Measurements from ENCODE around the gene WDR54.

WDR54 gene

DNA sequence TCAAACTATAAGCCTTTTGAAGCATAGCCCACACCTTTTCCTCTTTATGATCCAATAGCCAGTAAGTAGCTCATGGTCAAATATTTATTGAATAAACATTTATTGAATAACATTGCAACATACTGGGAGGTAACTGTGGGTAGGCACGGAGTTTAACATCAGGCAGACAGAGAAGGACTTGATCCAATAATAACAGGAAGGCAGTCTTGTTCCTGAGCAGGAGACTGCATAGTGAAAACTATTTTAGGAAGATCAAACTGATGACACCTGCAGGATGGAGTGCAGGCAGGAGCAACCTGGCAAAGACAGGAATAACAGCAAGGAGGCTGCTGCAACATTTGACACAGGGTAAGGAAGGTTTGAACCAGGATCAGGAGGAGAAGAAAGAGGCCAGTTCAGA, 38.3 kb upstream of the WDR54 start:
- Histone ChIP-seq H3K9ac (ENCODE audit: low read depth in 1 of 2, low read length in 2 of 2) (no peak overlapping the region), H3K27me3 (ENCODE audit: control insufficient read depth in 1 of 2, insufficient read depth in 2 of 2, low read length in 2 of 2) (no peaks in the 10 kb centered on the region), H3K27ac (ENCODE audit: low read depth, low read length) (no peak overlapping the region), H3K36me3 (ENCODE audit: control insufficient read depth in 1 of 2, insufficient read depth in 2 of 2, low read length in 2 of 2) (peaks cover 0 to 18% of the 10 kb centered on the region in 2 donors), H3K4me1 (ENCODE audit: control insufficient read depth in 1 of 2, insufficient read depth in 2 of 2, low read length in 2 of 2) (peaks cover 14 to 18% of the 10 kb centered on the region in 2 donors), H3K9me3 (ENCODE audit: control insufficient read depth in 1 of 2, low read length in 2 of 2) (no peaks in the 10 kb centered on the region), H3K4me3 (ENCODE audit: low read depth in 1 of 2, low read length in 2 of 2) (no peak overlapping the region)

DNA sequence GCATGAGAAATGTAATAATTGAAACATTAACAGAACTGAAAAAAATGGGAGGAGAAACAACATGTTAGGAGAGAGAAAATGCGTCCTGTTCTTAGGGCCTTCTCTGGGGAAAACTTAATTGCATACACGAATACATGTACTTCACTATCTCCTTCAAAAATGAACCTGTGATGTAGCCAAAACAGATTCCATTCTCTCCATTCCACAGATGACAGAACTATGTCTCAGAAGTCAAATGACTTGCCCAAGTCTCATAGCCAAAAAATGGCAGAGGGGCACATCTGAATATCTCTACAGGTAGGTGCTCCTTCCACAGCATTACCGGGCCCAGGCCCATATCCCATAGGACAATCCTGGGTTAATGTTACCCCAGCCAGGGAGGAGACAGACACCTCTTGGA, 37.5 kb upstream of the WDR54 start:
- Histone ChIP-seq H3K4me3 (ENCODE audit: low read depth in 1 of 2, low read length in 2 of 2) (no peak overlapping the region), H3K36me3 (ENCODE audit: control insufficient read depth in 1 of 2, insufficient read depth in 2 of 2, low read length in 2 of 2) (peaks cover 0 to 18% of the 10 kb centered on the region in 2 donors), H3K9ac (ENCODE audit: low read depth in 1 of 2, low read length in 2 of 2) (no peak overlapping the region), H3K27ac (ENCODE audit: low read depth, low read length) (no peak overlapping the region), H3K27me3 (ENCODE audit: control insufficient read depth in 1 of 2, insufficient read depth in 2 of 2, low read length in 2 of 2) (no peaks in the 10 kb centered on the region), H3K9me3 (ENCODE audit: control insufficient read depth in 1 of 2, low read length in 2 of 2) (no peaks in the 10 kb centered on the region), H3K4me1 (ENCODE audit: control insufficient read depth in 1 of 2, insufficient read depth in 2 of 2, low read length in 2 of 2) (peaks cover 18% of the 10 kb centered on the region in 2 donors)

DNA sequence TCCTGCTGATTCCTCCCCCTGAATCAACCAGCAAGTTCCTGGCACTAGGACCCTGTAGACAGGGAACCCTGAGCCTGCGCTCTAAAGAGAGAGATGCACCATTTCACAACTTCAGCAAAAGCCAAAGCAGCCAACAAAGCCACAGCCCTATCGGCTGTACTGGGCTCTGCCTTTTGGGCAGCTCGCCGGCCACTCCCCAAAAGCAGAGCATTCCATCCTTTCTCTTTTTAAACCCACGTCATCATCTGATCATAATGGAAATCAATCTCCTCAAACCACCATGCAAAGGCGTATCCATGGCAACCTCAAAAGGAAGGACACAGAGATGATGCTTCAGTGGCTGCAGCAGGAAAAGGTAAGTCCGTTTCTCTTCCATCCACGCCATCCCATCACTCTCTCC, 36.1 kb upstream of the WDR54 start:
- Histone ChIP-seq H3K4me1 (ENCODE audit: control insufficient read depth in 1 of 2, insufficient read depth in 2 of 2, low read length in 2 of 2) (peaks cover 16 to 23% of the 10 kb centered on the region in 2 donors), H3K9ac (ENCODE audit: low read depth in 1 of 2, low read length in 2 of 2) (no peak overlapping the region), H3K4me3 (ENCODE audit: low read depth in 1 of 2, low read length in 2 of 2) (no peak overlapping the region)

DNA sequence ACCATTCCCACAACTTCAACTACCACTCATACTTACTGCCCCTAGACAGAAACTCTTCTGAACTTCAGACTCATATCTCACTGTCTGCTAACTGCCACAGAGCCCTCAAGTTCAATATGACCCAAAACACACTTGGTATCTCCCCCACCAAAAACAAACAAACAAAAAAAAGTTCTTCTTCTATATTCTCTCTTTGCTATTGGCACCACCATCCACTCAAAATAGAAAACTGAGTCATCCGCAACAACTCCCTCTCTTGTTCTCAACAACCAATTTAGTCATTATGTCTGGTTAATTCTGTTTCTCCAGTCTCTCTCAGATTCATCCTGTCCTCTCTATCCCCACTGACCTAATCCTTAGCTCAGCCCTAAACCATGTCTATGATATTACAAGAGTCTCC, 34.2 kb upstream of the WDR54 start:
- Histone ChIP-seq H3K27ac (ENCODE audit: low read depth, low read length) (no peak overlapping the region), H3K36me3 (ENCODE audit: control insufficient read depth in 1 of 2, insufficient read depth in 2 of 2, low read length in 2 of 2) (peaks cover 0 to 18% of the 10 kb centered on the region in 2 donors), H3K4me3 (ENCODE audit: low read depth in 1 of 2, low read length in 2 of 2) (no peak overlapping the region), H3K4me1 (ENCODE audit: control insufficient read depth in 1 of 2, insufficient read depth in 2 of 2, low read length in 2 of 2) (peaks cover 20 to 22% of the 10 kb centered on the region in 2 donors), H3K27me3 (ENCODE audit: control insufficient read depth in 1 of 2, insufficient read depth in 2 of 2, low read length in 2 of 2) (no peaks in the 10 kb centered on the region), H3K9ac (ENCODE audit: low read depth in 1 of 2, low read length in 2 of 2) (no peak overlapping the region), H3K9me3 (ENCODE audit: control insufficient read depth in 1 of 2, low read length in 2 of 2) (no peaks in the 10 kb centered on the region)

More for the DNA sequence above, 36.1 kb upstream of the WDR54 start:
- H3K9me3 ChIP-seq (ENCODE audit: control insufficient read depth in 1 of 2, low read length in 2 of 2), result no peaks in the 10 kb centered on the region
- H3K36me3 ChIP-seq (ENCODE audit: control insufficient read depth in 1 of 2, insufficient read depth in 2 of 2, low read length in 2 of 2), result peaks cover 0 to 18% of the 10 kb centered on the region in 2 donors
- no peaks in the 10 kb centered on the region for H3K27me3 ChIP-seq (ENCODE audit: control insufficient read depth in 1 of 2, insufficient read depth in 2 of 2, low read length in 2 of 2)
- H3K27ac ChIP-seq (ENCODE audit: low read depth, low read length), result no peak overlapping the region

DNA sequence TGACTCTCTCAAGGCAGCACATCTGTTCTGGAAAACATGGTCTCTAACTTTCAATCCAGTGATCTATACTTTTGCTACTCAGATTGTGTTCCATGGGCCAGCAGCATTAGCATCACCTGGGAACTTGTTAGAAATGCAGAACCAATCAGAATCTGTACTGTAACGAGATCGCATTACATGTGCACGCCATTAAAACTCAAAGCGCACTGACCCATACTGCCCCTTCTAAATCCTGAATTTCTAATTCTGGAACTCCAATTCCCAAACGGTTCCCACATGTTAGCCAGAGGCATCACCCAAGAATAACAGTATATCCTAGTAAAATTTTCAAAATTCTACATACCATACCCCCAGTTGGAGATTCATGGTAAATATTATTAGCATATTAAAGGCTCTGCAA, 30.9 kb upstream of the WDR54 start:
- peaks cover 22% of the 10 kb centered on the region in 2 donors for H3K4me1 ChIP-seq (ENCODE audit: control insufficient read depth in 1 of 2, insufficient read depth in 2 of 2, low read length in 2 of 2)
- H3K27me3 ChIP-seq (ENCODE audit: control insufficient read depth in 1 of 2, insufficient read depth in 2 of 2, low read length in 2 of 2), result no peaks in the 10 kb centered on the region
- H3K36me3 ChIP-seq (ENCODE audit: control insufficient read depth in 1 of 2, insufficient read depth in 2 of 2, low read length in 2 of 2), result peaks cover 0 to under 1% of the 10 kb centered on the region in 2 donors
- H3K4me3 ChIP-seq (ENCODE audit: low read depth in 1 of 2, low read length in 2 of 2), result peak overlapping the region; percentile 89 to 98
- peak overlapping the region in 1 of 2 donors; percentile 82 for H3K9ac ChIP-seq (ENCODE audit: low read depth in 1 of 2, low read length in 2 of 2)
- no peaks in the 10 kb centered on the region for H3K9me3 ChIP-seq (ENCODE audit: control insufficient read depth in 1 of 2, low read length in 2 of 2)
- no peak overlapping the region for H3K27ac ChIP-seq (ENCODE audit: low read depth, low read length)

DNA sequence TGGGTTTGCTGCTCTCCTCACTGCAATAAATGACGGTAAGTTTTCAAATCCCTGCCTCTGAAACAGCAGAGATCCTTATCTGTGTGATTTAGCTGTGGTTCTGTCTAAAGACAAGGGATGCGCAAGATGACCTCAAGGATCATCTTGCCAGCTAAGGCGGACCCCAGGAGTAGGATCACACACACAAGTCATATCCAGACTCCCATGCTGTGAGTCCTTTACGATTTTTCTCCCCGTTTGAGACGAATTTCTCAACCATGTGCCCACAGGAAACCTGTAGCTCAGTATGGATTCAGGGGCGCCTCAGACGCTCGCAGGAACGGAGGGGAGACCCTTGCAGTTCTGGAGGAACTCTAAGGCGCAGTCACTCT, 30.3 kb upstream of the WDR54 start:
- no peaks in the 10 kb centered on the region for H3K27me3 ChIP-seq (ENCODE audit: control insufficient read depth in 1 of 2, insufficient read depth in 2 of 2, low read length in 2 of 2)
- peak overlapping the region; percentile 82 for H3K9ac ChIP-seq (ENCODE audit: low read depth in 1 of 2, low read length in 2 of 2)
- H3K4me3 ChIP-seq (ENCODE audit: low read depth in 1 of 2, low read length in 2 of 2), result peak overlapping the region; percentile 89 to 98
- peaks cover 22% of the 10 kb centered on the region in 2 donors for H3K4me1 ChIP-seq (ENCODE audit: control insufficient read depth in 1 of 2, insufficient read depth in 2 of 2, low read length in 2 of 2)
- H3K36me3 ChIP-seq (ENCODE audit: control insufficient read depth in 1 of 2, insufficient read depth in 2 of 2, low read length in 2 of 2), result no peaks in the 10 kb centered on the region
- no peaks in the 10 kb centered on the region for H3K9me3 ChIP-seq (ENCODE audit: control insufficient read depth in 1 of 2, low read length in 2 of 2)
- H3K27ac ChIP-seq (ENCODE audit: low read depth, low read length), result no peak overlapping the region

DNA sequence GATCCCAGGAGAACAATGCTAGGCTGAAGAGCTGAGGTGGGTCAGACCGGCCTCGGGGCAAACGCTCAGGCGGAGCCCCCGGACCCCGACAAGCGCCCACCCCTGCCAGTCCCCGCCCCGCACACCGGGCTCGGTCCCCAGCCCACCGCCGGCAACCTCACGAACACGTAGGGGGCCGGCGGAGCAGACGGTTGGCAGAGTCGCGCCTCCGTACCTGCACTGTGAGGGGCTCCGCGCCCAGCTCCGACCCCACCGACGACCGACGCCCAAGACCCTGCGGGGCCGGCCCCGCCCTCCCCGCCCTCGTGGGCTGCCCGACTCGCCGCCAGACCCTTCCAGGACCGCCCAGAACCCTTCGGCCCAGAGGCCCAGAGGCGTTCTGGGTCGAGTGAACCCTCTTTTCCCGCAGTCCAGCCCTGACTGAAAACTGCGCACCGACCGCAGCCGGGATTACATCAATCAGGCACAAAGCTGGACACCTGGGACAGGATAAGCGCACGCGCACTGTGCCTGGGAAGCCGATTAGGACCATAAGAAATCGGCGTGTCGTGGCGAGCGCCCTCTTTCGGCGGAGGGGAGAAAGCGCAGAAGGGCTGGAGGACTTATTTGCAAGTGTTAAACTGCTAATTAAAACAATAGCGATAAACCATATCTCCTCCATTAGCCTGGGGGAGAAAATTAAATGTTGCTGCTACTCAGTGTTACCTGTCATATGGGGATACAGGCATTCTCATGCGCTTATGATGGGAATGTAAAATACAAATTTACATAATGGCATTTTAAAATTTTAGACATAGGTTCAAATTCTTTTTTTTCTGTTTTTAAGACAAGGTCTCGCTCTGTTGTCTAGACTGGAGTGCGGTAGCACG, 29.7 kb upstream of the WDR54 start:
- no peaks in the 10 kb centered on the region for H3K9me3 ChIP-seq (ENCODE audit: control insufficient read depth in 1 of 2, low read length in 2 of 2)
- H3K4me3 ChIP-seq (ENCODE audit: low read depth in 1 of 2, low read length in 2 of 2), result peak overlapping the region; percentile 89 to 98
- peaks cover 22% of the 10 kb centered on the region in 2 donors for H3K4me1 ChIP-seq (ENCODE audit: control insufficient read depth in 1 of 2, insufficient read depth in 2 of 2, low read length in 2 of 2)
- H3K27ac ChIP-seq (ENCODE audit: low read depth, low read length), result peak overlapping the region; percentile 85
- no peaks in the 10 kb centered on the region for H3K36me3 ChIP-seq (ENCODE audit: control insufficient read depth in 1 of 2, insufficient read depth in 2 of 2, low read length in 2 of 2)
- H3K27me3 ChIP-seq (ENCODE audit: control insufficient read depth in 1 of 2, insufficient read depth in 2 of 2, low read length in 2 of 2), result no peaks in the 10 kb centered on the region
- peak overlapping the region; percentile 82 for H3K9ac ChIP-seq (ENCODE audit: low read depth in 1 of 2, low read length in 2 of 2)

DNA sequence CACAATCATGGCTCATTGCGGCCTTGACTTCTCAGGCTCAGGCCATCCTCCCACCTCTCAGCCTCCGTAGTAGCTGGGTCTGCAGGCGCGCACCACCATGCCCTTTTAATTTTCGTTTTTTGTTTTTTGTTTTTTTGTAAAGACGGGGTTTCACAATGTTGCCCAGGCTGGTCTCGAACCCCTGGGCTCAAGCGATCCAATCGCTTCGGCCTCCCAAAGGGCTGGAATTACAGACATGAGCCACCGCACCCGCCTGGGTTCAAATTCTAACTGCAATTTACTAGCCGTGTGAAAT, 29.1 kb upstream of the WDR54 start:
- Histone ChIP-seq H3K4me1 (ENCODE audit: control insufficient read depth in 1 of 2, insufficient read depth in 2 of 2, low read length in 2 of 2) (peaks cover 22% of the 10 kb centered on the region in 2 donors), H3K9ac (ENCODE audit: low read depth in 1 of 2, low read length in 2 of 2) (peak overlapping the region in 1 of 2 donors; percentile 82), H3K36me3 (ENCODE audit: control insufficient read depth in 1 of 2, insufficient read depth in 2 of 2, low read length in 2 of 2) (no peaks in the 10 kb centered on the region), H3K4me3 (ENCODE audit: low read depth in 1 of 2, low read length in 2 of 2) (peak overlapping the region; percentile 89 to 98), H3K9me3 (ENCODE audit: control insufficient read depth in 1 of 2, low read length in 2 of 2) (no peaks in the 10 kb centered on the region), H3K27ac (ENCODE audit: low read depth, low read length) (no peak overlapping the region), H3K27me3 (ENCODE audit: control insufficient read depth in 1 of 2, insufficient read depth in 2 of 2, low read length in 2 of 2) (no peaks in the 10 kb centered on the region)

DNA sequence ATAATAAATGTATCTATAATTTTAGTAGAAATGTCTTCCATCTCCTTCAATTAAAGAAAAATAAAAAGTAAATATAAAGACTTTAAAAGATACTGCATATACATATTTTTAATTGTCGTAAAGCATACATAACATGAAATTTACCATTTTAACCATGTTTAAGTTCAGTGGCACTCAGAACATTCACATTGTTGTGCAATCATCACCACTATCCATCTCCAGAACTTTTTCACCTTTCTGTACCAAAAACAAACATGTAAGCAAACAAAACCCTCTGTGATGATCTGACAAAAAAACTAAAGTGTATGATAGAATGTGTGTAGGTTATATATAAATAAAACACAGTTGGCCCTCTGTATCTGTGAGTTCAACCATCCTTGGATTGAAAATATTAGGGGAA, 28.0 kb upstream of the WDR54 start:
- Histone ChIP-seq H3K4me3 (ENCODE audit: low read depth in 1 of 2, low read length in 2 of 2) (no peak overlapping the region), H3K4me1 (ENCODE audit: control insufficient read depth in 1 of 2, insufficient read depth in 2 of 2, low read length in 2 of 2) (peaks cover 22% of the 10 kb centered on the region in 2 donors), H3K36me3 (ENCODE audit: control insufficient read depth in 1 of 2, insufficient read depth in 2 of 2, low read length in 2 of 2) (no peaks in the 10 kb centered on the region), H3K27ac (ENCODE audit: low read depth, low read length) (no peak overlapping the region), H3K9ac (ENCODE audit: low read depth in 1 of 2, low read length in 2 of 2) (no peak overlapping the region), H3K9me3 (ENCODE audit: control insufficient read depth in 1 of 2, low read length in 2 of 2) (no peaks in the 10 kb centered on the region), H3K27me3 (ENCODE audit: control insufficient read depth in 1 of 2, insufficient read depth in 2 of 2, low read length in 2 of 2) (no peaks in the 10 kb centered on the region)

DNA sequence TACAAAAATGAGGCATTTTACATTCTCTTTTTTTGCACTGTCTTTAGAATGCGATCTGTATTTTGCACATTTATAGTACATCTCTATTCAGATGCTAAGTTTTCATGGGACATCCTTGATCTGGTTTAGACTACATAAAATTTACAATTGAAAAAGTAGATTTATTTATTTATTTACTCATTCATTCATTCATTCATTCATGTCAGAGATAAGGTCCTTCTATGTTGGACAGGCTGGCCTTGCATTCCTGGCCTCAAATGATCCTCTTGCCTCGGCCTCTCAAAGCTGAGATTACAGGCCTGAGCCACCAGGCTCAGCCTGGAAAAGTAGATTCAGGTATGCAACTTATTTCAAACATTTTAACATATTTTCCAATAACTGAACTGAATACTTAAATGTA, 25.4 kb upstream of the WDR54 start:
- Histone ChIP-seq H3K27me3 (ENCODE audit: control insufficient read depth in 1 of 2, insufficient read depth in 2 of 2, low read length in 2 of 2) (no peaks in the 10 kb centered on the region), H3K9ac (ENCODE audit: low read depth in 1 of 2, low read length in 2 of 2) (no peak overlapping the region), H3K36me3 (ENCODE audit: control insufficient read depth in 1 of 2, insufficient read depth in 2 of 2, low read length in 2 of 2) (no peaks in the 10 kb centered on the region), H3K27ac (ENCODE audit: low read depth, low read length) (no peak overlapping the region), H3K4me1 (ENCODE audit: control insufficient read depth in 1 of 2, insufficient read depth in 2 of 2, low read length in 2 of 2) (peaks cover 0 to 6% of the 10 kb centered on the region in 2 donors), H3K4me3 (ENCODE audit: low read depth in 1 of 2, low read length in 2 of 2) (no peak overlapping the region), H3K9me3 (ENCODE audit: control insufficient read depth in 1 of 2, low read length in 2 of 2) (no peaks in the 10 kb centered on the region)
